T-cell (primary cell): ENCODE measurements around the gene ECI2. TPM values are rescaled to one million over a fixed set of nuclear protein-coding genes. Genes with fewer than 3 reads are reported as not detected.
A peak's percentile ranks its signal among the peaks of the same experiment; 100 is the strongest.

Experiments
- ATAC-seq, 4 experiments: fragments of 200-7000 bp in 3 of 4; fragments of 150-1000 bp in 1 of 4; cut with Tn5 transposase; replicated peaks in 1 of 4; 1 replicate in 3 of 4; 2 replicates in 1 of 4; pipeline ENCODE4 v1.10.0; 2021; ENCODE audit warnings: moderate library complexity in 3 of 4, mild to moderate bottlenecking in 2 of 4, moderate number of reproducible peaks in 1 of 4
- CTCF ChIA-PET, 2 donors: fragments of 300-600 bp; sonication (Branson Sonifier 250); formaldehyde crosslinking; loops; one replicate each; lab custom pipeline; 2022; ENCODE audit warnings: antibody characterized with exemption in 2 of 2; lab: Charles Lee
- POLR2A ChIA-PET, 2 donors: fragments of 300-600 bp; sonication (Branson Sonifier 250); formaldehyde crosslinking; loops; one replicate each; lab custom pipeline; 2022; ENCODE audit warnings: antibody characterized with exemption in 2 of 2; lab: Charles Lee
- DNase-seq, 35 experiments: peaks; one replicate each; pipeline versions ENCODE4 v3.0.0 to v3.0.0-alpha.2; 2013 to 2023
- H3K27ac ChIP-seq: one replicate; pipeline ENCODE4 v1.5.1; 2013; ENCODE audit warnings: low read length
- H3K27me3 ChIP-seq, 2 experiments: replicated peaks in 1 of 2; 1 replicate in 1 of 2; 2 replicates in 1 of 2; pipeline versions ENCODE4 v1.6.1 to v1.7.0; 2013; ENCODE audit warnings: low read length in 1 of 2, mixed read lengths in 1 of 2; ENCODE audit not compliant: control insufficient read depth in 2 of 2, insufficient read depth in 2 of 2; ENCODE audit errors: extremely low read depth in 1 of 2
- H3K36me3 ChIP-seq, 2 donors: 1 replicate in 1 of 2; 2 replicates in 1 of 2; pipeline versions ENCODE4 v1.6.1 to v1.7.0; 2013; ENCODE audit warnings: low read length in 1 of 2; ENCODE audit not compliant: control insufficient read depth in 2 of 2, insufficient read depth in 1 of 2; ENCODE audit errors: extremely low read depth in 1 of 2
- H3K4me1 ChIP-seq, 2 experiments: 1 replicate in 1 of 2; 2 replicates in 1 of 2; pipeline versions ENCODE4 v1.6.1 to v1.7.0; 2013; ENCODE audit warnings: low read length in 2 of 2, mixed read lengths in 1 of 2; ENCODE audit not compliant: insufficient read depth in 2 of 2, control insufficient read depth in 1 of 2; ENCODE audit errors: extremely low read depth in 1 of 2
- H3K4me3 ChIP-seq, 2 donors: 1 replicate in 1 of 2; 2 replicates in 1 of 2; pipeline versions ENCODE4 v1.5.1 to v1.7.0; 2013; ENCODE audit warnings: mild to moderate bottlenecking in 2 of 2, low read length in 1 of 2, moderate library complexity in 1 of 2; ENCODE audit not compliant: control insufficient read depth in 1 of 2; ENCODE audit errors: extremely low read depth in 1 of 2
- H3K9me3 ChIP-seq: 2 replicates; pipeline ENCODE4 v1.7.0; 2013
- H3K27ac Mint-ChIP-seq, 2 donors: one replicate each; pipeline ENCODE4 v1.8.0; 2020 to 2021; ENCODE audit warnings: mild to moderate bottlenecking in 2 of 2, mixed read lengths in 2 of 2
- H3K27me3 Mint-ChIP-seq, 2 donors: one replicate each; pipeline ENCODE4 v1.8.0; 2021 to 2022; ENCODE audit warnings: mixed read lengths in 2 of 2
- H3K36me3 Mint-ChIP-seq: one replicate; pipeline ENCODE4 v1.8.0; 2021; ENCODE audit warnings: mixed read lengths
- H3K4me1 Mint-ChIP-seq, 3 donors: one replicate each; pipeline ENCODE4 v1.8.0; 2020 to 2022; ENCODE audit warnings: mixed read lengths in 3 of 3, mild to moderate bottlenecking in 1 of 3
- H3K4me3 Mint-ChIP-seq, 3 donors: one replicate each; pipeline ENCODE4 v1.8.0; 2020 to 2022; ENCODE audit warnings: mild to moderate bottlenecking in 3 of 3, mixed read lengths in 3 of 3, moderate library complexity in 3 of 3
- H3K9me3 Mint-ChIP-seq, 3 donors: one replicate each; pipeline ENCODE4 v1.8.0; 2020 to 2022; ENCODE audit warnings: mixed read lengths in 3 of 3
- WGBS: methylation state at CpG from one replicate; pipeline ENCODE4 v1.1.5; 2013; ENCODE audit warnings: missing lambda C conversion rate; ENCODE audit not compliant: insufficient coverage; 5-methylcytosine and 5-hydroxymethylcytosine counted together
- total RNA-seq, 35 experiments: library from RNA in 6 of 35; stranded (reverse) in 6 of 35; fragments of 120-200 nt in 1 of 35; gene quantifications; one replicate each; pipeline versions ENCODE4 v1.2.1 to v1.2.4 and lab custom pipeline; 2013 to 2026

The ECI2 gene
- total RNA-seq, 5 donors from 2014 or later (not counting 1 experiment from before 2014, with no cell fraction given), result 20.4 to 47.7 (median 36.5) TPM

GRCh38 chr6:4155848-4156466 lies 20.6 kb upstream of the ECI2 start:
- Histone ChIP-seq H3K27ac (no peak overlapping the region), H3K36me3 (no peaks in the 10 kb centered on the region), H3K4me3 (no peak overlapping the region), H3K9me3 (no peaks in the 10 kb centered on the region), H3K27me3 (peaks cover 0 to 11% of the 10 kb centered on the region in 2 experiments), H3K4me1 (peaks cover 0 to 3% of the 10 kb centered on the region in 2 experiments)
- ATAC-seq, result peak; percentile 93 to 98 (median 96)
- ChIA-PET CTCF (interaction anchor here (0.7 to 1.6 kb wide), 12 partner anchors 10 to 413 kb away, joined by 3 to 6 read pairs (median 3); partner anchors contain the start of gene ECI2 (in 1 of the 2)), POLR2A (no interaction called here)
- DNase-seq, result peak; percentile 38 to 92 (median 66)
- H3K27ac Mint-ChIP-seq, result no peak overlapping the region
- 0% methylated on average over 2 of the region's 6 CpGs for WGBS
- peaks cover 5% of the 10 kb centered on the region for H3K36me3 Mint-ChIP-seq
- no peaks in the 10 kb centered on the region for H3K9me3 Mint-ChIP-seq
- H3K4me3 Mint-ChIP-seq, result no peak overlapping the region
- peaks cover 9 to 11% of the 10 kb centered on the region in 2 donors for H3K27me3 Mint-ChIP-seq
- H3K4me1 Mint-ChIP-seq, result peaks cover 3 to 13% (median 4%) of the 10 kb centered on the region in 3 donors

GRCh38 chr6:4153514-4153985 lies 18.2 kb upstream of the ECI2 start:
- H3K4me3 ChIP-seq, result no peak overlapping the region
- WGBS, result 86% methylated on average over 3 of the region's 6 CpGs
- Mint-ChIP-seq H3K27me3 (peaks cover 7 to 14% of the 10 kb centered on the region in 2 donors), H3K27ac (no peak overlapping the region), H3K4me1 (peaks cover 3 to 13% (median 4%) of the 10 kb centered on the region in 3 donors), H3K36me3 (peaks cover 5% of the 10 kb centered on the region), H3K4me3 (peak overlapping the region in 1 of 3 donors; percentile 8), H3K9me3 (no peaks in the 10 kb centered on the region)
- CTCF ChIA-PET, result interaction anchor here in 1 of 2 donors (1.0 to 1.1 kb wide), 2 partner anchors 8 to 96 kb away, joined by 3 read pairs; no protein-coding TSS in a partner anchor
- H3K4me1 ChIP-seq, result peaks cover 0 to 3% of the 10 kb centered on the region in 2 experiments
- DNase-seq (no peak), ATAC-seq (peak in 2 of 4 experiments; percentile 60 to 63)
- no peaks in the 10 kb centered on the region for H3K9me3 ChIP-seq
- H3K36me3 ChIP-seq, result no peaks in the 10 kb centered on the region
- peaks cover 0 to 6% of the 10 kb centered on the region in 2 experiments for H3K27me3 ChIP-seq
- no peak overlapping the region for H3K27ac ChIP-seq
- POLR2A ChIA-PET, result no interaction called here

- POLR2A ChIA-PET, result interaction anchor here in 1 of 2 donors (0.5 kb wide), 1 partner anchor 1055 kb away, joined by 4 read pairs; no protein-coding TSS in a partner anchor
- H3K27me3 ChIP-seq, result no peaks in the 10 kb centered on the region
- H3K27ac ChIP-seq, result no peak overlapping the region
- H3K9me3 ChIP-seq, result no peaks in the 10 kb centered on the region
- H3K4me1 ChIP-seq, result no peaks in the 10 kb centered on the region
- WGBS, result no CpG with 5 or more reads among the region's 2 CpGs
- Mint-ChIP-seq H3K4me1 (no peaks in the 10 kb centered on the region), H3K27ac (no peak overlapping the region), H3K36me3 (no peaks in the 10 kb centered on the region), H3K9me3 (no peaks in the 10 kb centered on the region), H3K27me3 (no peaks in the 10 kb centered on the region), H3K4me3 (no peak overlapping the region)
- no peaks in the 10 kb centered on the region for H3K36me3 ChIP-seq
- ATAC-seq (no peak), DNase-seq (no peak)
- no peak overlapping the region for H3K4me3 ChIP-seq
- CTCF ChIA-PET, result interaction anchor here in 1 of 2 donors (0.9 to 1.5 kb wide), 2 partner anchors 9 to 10 kb away, joined by 3 read pairs; partner anchors contain the start of gene ECI2
Observed at GRCh38 chr6:4145083-4145482, 9.7 kb upstream of the ECI2 start.

- 73% methylated on average over 1 of the region's 3 CpGs for WGBS
Observed at GRCh38 chr6:4139272-4139671, 3.9 kb upstream of the ECI2 start.

GRCh38 chr6:4138186-4138585 lies 2.8 kb upstream of the ECI2 start:
- DNase-seq (no peak), ATAC-seq (no peak)
- no peaks in the 10 kb centered on the region for H3K27me3 Mint-ChIP-seq
- Histone ChIP-seq H3K4me3 (no peak overlapping the region), H3K36me3 (no peaks in the 10 kb centered on the region), H3K27ac (no peak overlapping the region), H3K4me1 (peaks cover 12 to 17% of the 10 kb centered on the region in 2 experiments), H3K9me3 (no peaks in the 10 kb centered on the region), H3K27me3 (no peaks in the 10 kb centered on the region)
- no peaks in the 10 kb centered on the region for H3K9me3 Mint-ChIP-seq
- CTCF ChIA-PET, result interaction anchor here in 1 of 2 donors (0.9 to 1.1 kb wide), 2 partner anchors 17 to 981 kb away, joined by 4 read pairs; partner anchors contain the start of gene TUBB2A
- no peak overlapping the region for H3K27ac Mint-ChIP-seq
- POLR2A ChIA-PET, result interaction anchor here in 1 of 2 donors (1.2 kb wide), 1 partner anchor 11 kb away, joined by 4 read pairs; no protein-coding TSS in a partner anchor
- H3K4me1 Mint-ChIP-seq, result peaks cover 27 to 39% (median 31%) of the 10 kb centered on the region in 3 donors
- peaks cover 5% of the 10 kb centered on the region for H3K36me3 Mint-ChIP-seq
- 33% methylated on average over 1 of the region's 3 CpGs for WGBS
- no peak overlapping the region for H3K4me3 Mint-ChIP-seq

More at GRCh38 chr6:4139272-4139671, 3.9 kb upstream of the ECI2 start:
- Mint-ChIP-seq H3K27ac (no peak overlapping the region), H3K9me3 (no peaks in the 10 kb centered on the region), H3K4me3 (no peak overlapping the region), H3K4me1 (peaks cover 17 to 29% (median 20%) of the 10 kb centered on the region in 3 donors), H3K36me3 (no peaks in the 10 kb centered on the region), H3K27me3 (no peaks in the 10 kb centered on the region)
- ChIA-PET CTCF (no interaction called here), POLR2A (no interaction called here)
- Histone ChIP-seq H3K4me1 (peaks cover 9 to 12% of the 10 kb centered on the region in 2 experiments), H3K9me3 (no peaks in the 10 kb centered on the region), H3K36me3 (no peaks in the 10 kb centered on the region), H3K27ac (no peak overlapping the region), H3K4me3 (no peak overlapping the region), H3K27me3 (no peaks in the 10 kb centered on the region)
- ATAC-seq, result no peak
- no peak for DNase-seq

- H3K4me1 ChIP-seq, result peaks cover 12 to 17% of the 10 kb centered on the region in 2 experiments
- ATAC-seq (no peak), DNase-seq (peak in 1 of 35 experiments; percentile 15)
- Mint-ChIP-seq H3K4me1 (peaks cover 38 to 48% (median 44%) of the 10 kb centered on the region in 3 donors), H3K36me3 (peaks cover 19% of the 10 kb centered on the region), H3K4me3 (peak overlapping the region; percentile 80 to 91 (median 86)), H3K27me3 (no peaks in the 10 kb centered on the region), H3K9me3 (peaks cover 0 to 13% (median 5%) of the 10 kb centered on the region in 3 donors), H3K27ac (peak overlapping the region; percentile 82 to 89)
- H3K27ac ChIP-seq, result peak overlapping the region; percentile 27
- ChIA-PET POLR2A (interaction anchor here in 1 of 2 donors (0.8 to 2.5 kb wide), 3 partner anchors 83 to 119 kb away, joined by 3 to 13 read pairs (median 5); a partner anchor contains a TSS), CTCF (interaction anchor here in 1 of 2 donors (0.7 to 3.0 kb wide), 6 partner anchors 9 to 1164 kb away, joined by 3 to 21 read pairs (median 4); a partner anchor contains a TSS)
- H3K27me3 ChIP-seq, result no peaks in the 10 kb centered on the region
- peaks cover 0 to 13% of the 10 kb centered on the region in 2 donors for H3K36me3 ChIP-seq
- H3K9me3 ChIP-seq, result no peaks in the 10 kb centered on the region
- WGBS, result no CpG with 5 or more reads among the region's 1 CpG
- H3K4me3 ChIP-seq, result peak overlapping the region; percentile 58 to 74
Observed at GRCh38 chr6:4136354-4136831, 1.0 kb upstream of the ECI2 start.
